GM12878 (cell line): ENCODE measurements around the gene PLK4.

Source experiments
- CHD1 ChIP-seq: IDR thresholded peaks from 2 replicates; pipeline ENCODE4 v1.6.1; 2012; ENCODE audit warnings: low read depth, low read length, improper control_type of control experiment
- CREB1 ChIP-seq: IDR thresholded peaks from 2 replicates; pipeline ENCODE4 v1.6.1; 2012; ENCODE audit warnings: low read depth, mild to moderate bottlenecking, inconsistent platforms
- EP300 ChIP-seq, 2 experiments: fragments of 150-350 bp in 1 of 2; IDR thresholded peaks; 2 replicates each; pipeline ENCODE4 v1.6.1; 2011 to 2012; ENCODE audit warnings: low read depth in 2 of 2, low read length in 2 of 2, borderline replicate concordance in 1 of 2, improper control_type of control experiment in 1 of 2, inconsistent platforms in 1 of 2; ENCODE audit not compliant: control insufficient read depth in 1 of 2
- LARP7 ChIP-seq: fragments of 450-650 bp; IDR thresholded peaks from 2 replicates; pipeline ENCODE4 v1.6.1; 2017; ENCODE audit warnings: mild to moderate bottlenecking
- MXI1 ChIP-seq: fragments of 150-350 bp; IDR thresholded peaks from 2 replicates; pipeline ENCODE4 v1.6.1; 2011; ENCODE audit warnings: low read depth, mild to moderate bottlenecking, inconsistent platforms, low read length, improper control_type of control experiment
- PML ChIP-seq: IDR thresholded peaks from 2 replicates; pipeline ENCODE4 v1.6.1; 2012; ENCODE audit warnings: low read length, inconsistent platforms
- POLR2A ChIP-seq: IDR thresholded peaks from 2 replicates; pipeline ENCODE4 v1.6.1; 2011; ENCODE audit warnings: low read depth, mild to moderate bottlenecking, low read length
- RCOR1 ChIP-seq: conservative IDR thresholded peaks from 2 replicates; pipeline ENCODE4 v1.6.1; 2012; ENCODE audit warnings: low read depth, low read length, improper control_type of control experiment
- SMAD5 ChIP-seq: IDR thresholded peaks from 2 replicates; pipeline ENCODE4 v1.6.1; 2016; ENCODE audit warnings: antibody characterized with exemption, low read depth
- ZNF274 ChIP-seq: IDR thresholded peaks from one replicate; pipeline ENCODE4 v1.8.0; 2011; ENCODE audit not compliant: insufficient read length, insufficient read depth

GRCh38 chr4:127857641-127858040 is 23.1 kb upstream of the PLK4 start:
- TF ChIP-seq POLR2A (no peak), ZNF274 (no peak), SMAD5 (no peak), RCOR1 (no peak), MXI1 (no peak), PML (no peak), LARP7 (no peak), EP300 (IDR thresholded peaks at IDR 0.05; ENCODE audit: borderline replicate concordance in 1 of 2, control insufficient read depth in 1 of 2, low read depth in 2 of 2, low read length in 2 of 2) (no peak), CHD1 (no peak), CREB1 (no peak)
